ENCODE measurements around the gene LMAN1L. TPM values are rescaled to one million over a fixed set of nuclear protein-coding genes. Genes with fewer than 3 reads are reported as not detected.

Gene LMAN1L
- total RNA-seq, 1 experiment from 2014 or later = not detected

GRCh38 chr15:74855857-74856256 lies 43.2 kb downstream of the LMAN1L start:
- no peaks in the 10 kb centered on the region for H3K27me3 Mint-ChIP-seq (ENCODE audit: low read depth)
- TF ChIP-seq, protein P1, sequence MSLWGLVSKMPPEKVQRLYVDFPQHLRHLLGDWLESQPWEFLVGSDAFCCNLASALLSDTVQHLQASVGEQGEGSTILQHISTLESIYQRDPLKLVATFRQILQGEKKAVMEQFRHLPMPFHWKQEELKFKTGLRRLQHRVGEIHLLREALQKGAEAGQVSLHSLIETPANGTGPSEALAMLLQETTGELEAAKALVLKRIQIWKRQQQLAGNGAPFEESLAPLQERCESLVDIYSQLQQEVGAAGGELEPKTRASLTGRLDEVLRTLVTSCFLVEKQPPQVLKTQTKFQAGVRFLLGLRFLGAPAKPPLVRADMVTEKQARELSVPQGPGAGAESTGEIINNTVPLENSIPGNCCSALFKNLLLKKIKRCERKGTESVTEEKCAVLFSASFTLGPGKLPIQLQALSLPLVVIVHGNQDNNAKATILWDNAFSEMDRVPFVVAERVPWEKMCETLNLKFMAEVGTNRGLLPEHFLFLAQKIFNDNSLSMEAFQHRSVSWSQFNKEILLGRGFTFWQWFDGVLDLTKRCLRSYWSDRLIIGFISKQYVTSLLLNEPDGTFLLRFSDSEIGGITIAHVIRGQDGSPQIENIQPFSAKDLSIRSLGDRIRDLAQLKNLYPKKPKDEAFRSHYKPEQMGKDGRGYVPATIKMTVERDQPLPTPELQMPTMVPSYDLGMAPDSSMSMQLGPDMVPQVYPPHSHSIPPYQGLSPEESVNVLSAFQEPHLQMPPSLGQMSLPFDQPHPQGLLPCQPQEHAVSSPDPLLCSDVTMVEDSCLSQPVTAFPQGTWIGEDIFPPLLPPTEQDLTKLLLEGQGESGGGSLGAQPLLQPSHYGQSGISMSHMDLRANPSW (CRISPR knock-in tag; conservative IDR thresholded peaks at IDR 0.05; ENCODE audit: low read depth) = no peak
- TF ChIP-seq FOXJ3 (CRISPR knock-in tag; IDR thresholded peaks at IDR 0.05; ENCODE audit: borderline replicate concordance) (no peak), ZNF396 (CRISPR knock-in tag; IDR thresholded peaks at IDR 0.05; ENCODE audit: borderline replicate concordance) (no peak), SP1 (CRISPR knock-in tag; conservative IDR thresholded peaks at IDR 0.05) (no peak), AR (CRISPR knock-in tag; IDR thresholded peaks at IDR 0.05) (no peak), JUN (CRISPR knock-in tag; IDR thresholded peaks at IDR 0.05) (no peak)
- ChIA-PET CTCF (interaction anchor here (1.0 to 3.1 kb wide), 8 partner anchors 9 to 235 kb away, joined by 3 to 17 read pairs (median 4); partner anchors contain the start of genes RPP25 and ULK3), POLR2A (interaction anchor here (0.6 to 0.7 kb wide), 3 partner anchors 14 to 64 kb away, joined by 3 to 8 read pairs (median 4); no protein-coding TSS in a partner anchor)
- H3K4me3 Mint-ChIP-seq = no peak overlapping the region
- H3K36me3 Mint-ChIP-seq = peaks cover 12% of the 10 kb centered on the region
- no peaks in the 10 kb centered on the region for H3K4me1 Mint-ChIP-seq
- H3K9me3 Mint-ChIP-seq = no peaks in the 10 kb centered on the region
- DNase-seq (ENCODE audit: low spot score) = no peak
- ATAC-seq = peak; percentile 65; the same call in 1 of the 2 replicates
- peak overlapping the region; percentile 86 for H3K27ac Mint-ChIP-seq

DNA sequence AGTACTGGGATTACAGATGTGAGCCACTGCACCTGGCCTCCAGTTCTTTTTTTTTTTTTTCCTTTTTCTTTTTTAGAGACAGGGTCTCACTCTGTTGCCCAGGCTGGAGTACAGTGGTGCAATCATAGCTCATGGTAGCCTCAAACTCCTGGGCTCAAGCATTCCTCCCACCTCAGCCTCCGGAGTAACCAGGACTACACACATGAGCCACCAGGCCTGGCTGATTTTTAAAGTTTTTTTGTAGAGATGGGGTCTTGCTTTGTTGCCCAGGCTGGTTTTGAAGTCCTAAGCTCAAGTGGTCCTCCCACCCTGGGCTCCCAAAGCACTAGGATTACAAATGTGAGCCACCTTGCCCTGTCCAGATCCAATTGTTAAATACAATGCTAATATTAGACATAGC lies 43.9 kb downstream of the LMAN1L start:
- DNase-seq (ENCODE audit: low spot score) = no peak
- ATAC-seq = no peak
- ChIA-PET CTCF (interaction anchor here (0.9 to 3.1 kb wide), 7 partner anchors 10 to 235 kb away, joined by 3 to 17 read pairs (median 4); partner anchors contain the start of genes RPP25 and ULK3), POLR2A (interaction anchor here (0.6 to 0.7 kb wide), 2 partner anchors 56 to 64 kb away, joined by 3 to 8 read pairs; no protein-coding TSS in a partner anchor)
- Mint-ChIP-seq H3K4me3 (no peak overlapping the region), H3K27me3 (ENCODE audit: low read depth) (no peaks in the 10 kb centered on the region), H3K27ac (no peak overlapping the region), H3K9me3 (no peaks in the 10 kb centered on the region), H3K36me3 (peaks cover 7% of the 10 kb centered on the region), H3K4me1 (no peaks in the 10 kb centered on the region)
- TF ChIP-seq NFATC4 (CRISPR knock-in tag; IDR thresholded peaks at IDR 0.05) (no peak), HMGA2 (CRISPR knock-in tag; IDR thresholded peaks at IDR 0.05) (no peak), AR (CRISPR knock-in tag; IDR thresholded peaks at IDR 0.05) (no peak), E2F1 (CRISPR knock-in tag; IDR thresholded peaks at IDR 0.05) (no peak), SP1 (CRISPR knock-in tag; conservative IDR thresholded peaks at IDR 0.05) (no peak), E2F5 (CRISPR knock-in tag; IDR thresholded peaks at IDR 0.05) (no peak), NR1H2 (CRISPR knock-in tag; IDR thresholded peaks at IDR 0.05) (no peak), ATF2 (CRISPR knock-in tag; IDR thresholded peaks at IDR 0.05; ENCODE audit: borderline replicate concordance, low read depth) (no peak), NFE2L1 (CRISPR knock-in tag; IDR thresholded peaks at IDR 0.05) (no peak), CREM (CRISPR knock-in tag; IDR thresholded peaks at IDR 0.05) (no peak), ZNF396 (CRISPR knock-in tag; IDR thresholded peaks at IDR 0.05; ENCODE audit: borderline replicate concordance) (no peak), ZNF671 (CRISPR knock-in tag; IDR thresholded peaks at IDR 0.05) (no peak), MXD4 (CRISPR knock-in tag; IDR thresholded peaks at IDR 0.05; ENCODE audit: borderline replicate concordance) (no peak), NR3C1 (CRISPR knock-in tag; conservative IDR thresholded peaks at IDR 0.05; ENCODE audit: low read depth) (no peak)
- TF ChIP-seq, protein P2, sequence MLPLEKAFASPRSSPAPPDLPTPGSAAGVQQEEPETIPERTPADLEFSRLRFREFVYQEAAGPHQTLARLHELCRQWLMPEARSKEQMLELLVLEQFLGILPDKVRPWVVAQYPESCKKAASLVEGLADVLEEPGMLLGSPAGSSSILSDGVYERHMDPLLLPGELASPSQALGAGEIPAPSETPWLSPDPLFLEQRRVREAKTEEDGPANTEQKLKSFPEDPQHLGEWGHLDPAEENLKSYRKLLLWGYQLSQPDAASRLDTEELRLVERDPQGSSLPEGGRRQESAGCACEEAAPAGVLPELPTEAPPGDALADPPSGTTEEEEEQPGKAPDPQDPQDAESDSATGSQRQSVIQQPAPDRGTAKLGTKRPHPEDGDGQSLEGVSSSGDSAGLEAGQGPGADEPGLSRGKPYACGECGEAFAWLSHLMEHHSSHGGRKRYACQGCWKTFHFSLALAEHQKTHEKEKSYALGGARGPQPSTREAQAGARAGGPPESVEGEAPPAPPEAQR (CRISPR knock-in tag; IDR thresholded peaks at IDR 0.05) = no peak
- TF ChIP-seq, protein P3, sequence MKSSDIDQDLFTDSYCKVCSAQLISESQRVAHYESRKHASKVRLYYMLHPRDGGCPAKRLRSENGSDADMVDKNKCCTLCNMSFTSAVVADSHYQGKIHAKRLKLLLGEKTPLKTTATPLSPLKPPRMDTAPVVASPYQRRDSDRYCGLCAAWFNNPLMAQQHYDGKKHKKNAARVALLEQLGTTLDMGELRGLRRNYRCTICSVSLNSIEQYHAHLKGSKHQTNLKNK (CRISPR knock-in tag; IDR thresholded peaks at IDR 0.05) = no peak
